CD4-positive, alpha-beta T cell treated with Interleukin-6 at 100 ng/mL for 8 hours (primary cell): Measurements from ENCODE around the gene LAMB2.

Source experiments
- DNase-seq: peaks from one replicate; pipeline ENCODE4 v3.0.0-alpha.2; 2020; ENCODE audit warnings: mixed read lengths, low spot score

LAMB2 gene

GRCh38 chr3:49132437-49133225 lies at the start of gene LAMB2:
Gene LAMB2 (minus strand): TSS chr3:49133050. CDS start chr3:49132867, 183 bp downstream.
- no peak for DNase-seq

GRCh38 chr3:49181351-49181750 lies 48.5 kb upstream of the LAMB2 start:
- DNase-seq: no peak

- DNase-seq: no peak
Measured at GRCh38 chr3:49180116-49180515, 47.3 kb upstream of the LAMB2 start.

- DNase-seq: no peak
Measured at GRCh38 chr3:49177073-49177472, 44.2 kb upstream of the LAMB2 start.

- DNase-seq: no peak
Measured at GRCh38 chr3:49175530-49175929, 42.7 kb upstream of the LAMB2 start.

GRCh38 chr3:49174397-49174985 lies 41.6 kb upstream of the LAMB2 start:
- no peak for DNase-seq

- DNase-seq: no peak
Measured at GRCh38 chr3:49173792-49174170, 40.9 kb upstream of the LAMB2 start.

- DNase-seq: no peak
Measured at GRCh38 chr3:49173116-49173791, 40.4 kb upstream of the LAMB2 start.

- DNase-seq: no peak
Measured at GRCh38 chr3:49172551-49173041, 39.7 kb upstream of the LAMB2 start.

- DNase-seq: no peak
Measured at GRCh38 chr3:49171775-49172500, 39.1 kb upstream of the LAMB2 start.

GRCh38 chr3:49171119-49171774 lies 38.4 kb upstream of the LAMB2 start, which contains the start of gene KLHDC8B:
Gene KLHDC8B (plus strand): TSS chr3:49171598. CDS start chr3:49172770, 1,172 bp downstream.
- peak; percentile 76 for DNase-seq

GRCh38 chr3:49170744-49171118 lies 37.9 kb upstream of the LAMB2 start:
- no peak for DNase-seq

- DNase-seq: no peak
Measured at GRCh38 chr3:49166752-49167556, 34.1 kb upstream of the LAMB2 start.

- DNase-seq: peak; percentile 66
Measured at GRCh38 chr3:49165771-49166751, 33.2 kb upstream of the LAMB2 start, which contains the start of gene CCDC71. Gene CCDC71 (minus strand): TSS chr3:49166331. CDS start chr3:49164208, 2,123 bp downstream.

GRCh38 chr3:49164983-49165720 lies 32.3 kb upstream of the LAMB2 start:
- no peak for DNase-seq

GRCh38 chr3:49163609-49164008 lies 30.8 kb upstream of the LAMB2 start:
- no peak for DNase-seq

GRCh38 chr3:49162751-49163419 lies 30.0 kb upstream of the LAMB2 start:
- no peak for DNase-seq
